T1000 (cell line): ENCODE measurements around the gene NLN.
"Not testable (repeated sequence)": the region's sequence is repeated elsewhere in the genome, so short reads cannot be mapped to it uniquely, and the experiment has no call there.

Experiments
- DNase-seq: peaks from one replicate; lab custom pipeline; 2025; ENCODE audit warnings: mixed read lengths; lab: John Stamatoyannopoulos, UW

Gene NLN

DNA sequence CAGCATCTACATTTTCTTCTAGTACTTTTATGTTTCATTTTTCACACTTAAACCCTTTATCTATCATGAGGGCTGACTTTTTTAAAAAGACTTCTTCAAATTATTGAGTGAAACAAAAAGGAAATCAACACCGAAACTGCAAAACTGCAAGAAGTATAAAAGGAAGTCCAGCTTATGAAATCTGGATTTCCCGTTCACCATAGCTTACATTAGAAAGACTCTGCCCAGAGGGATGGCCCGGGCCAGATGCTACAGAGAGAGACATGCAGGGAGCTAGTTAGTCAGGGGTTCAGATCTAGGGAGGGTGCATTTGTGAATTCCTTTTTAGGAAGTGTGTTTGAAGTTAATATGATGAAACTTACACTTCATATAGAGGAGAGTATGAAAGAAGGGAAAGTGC is 10.0 kb downstream of the NLN start:
- DNase-seq, result not testable (repeated sequence)

DNA sequence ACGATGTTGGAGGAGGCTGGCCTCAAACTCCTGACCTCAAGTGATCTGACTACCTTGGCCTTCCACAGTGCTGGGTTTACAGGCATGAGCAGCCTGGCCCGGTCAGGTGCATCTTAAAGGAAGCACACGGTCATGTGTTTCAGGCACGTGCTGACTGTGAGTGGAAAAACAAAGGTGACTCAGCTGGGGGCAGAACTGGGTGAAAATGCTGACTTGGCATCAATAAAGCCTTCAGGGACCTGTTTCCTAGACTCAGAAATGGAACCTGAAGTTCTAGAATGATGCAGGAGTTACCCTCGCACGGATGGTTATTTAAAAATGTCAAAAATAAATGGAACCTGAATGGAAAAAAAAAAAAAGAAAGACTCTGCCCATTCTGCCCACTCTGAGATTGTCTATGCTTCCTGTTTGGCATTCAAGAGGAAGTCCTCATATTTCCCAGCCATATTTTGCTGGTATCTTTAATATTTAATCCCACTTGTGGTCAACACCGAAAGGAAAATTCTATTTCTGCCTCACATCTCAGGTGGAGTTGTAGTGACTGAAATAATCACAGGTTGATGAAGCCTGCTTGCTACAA is 12.3 kb downstream of the NLN start:
- not testable (repeated sequence) for DNase-seq

DNA sequence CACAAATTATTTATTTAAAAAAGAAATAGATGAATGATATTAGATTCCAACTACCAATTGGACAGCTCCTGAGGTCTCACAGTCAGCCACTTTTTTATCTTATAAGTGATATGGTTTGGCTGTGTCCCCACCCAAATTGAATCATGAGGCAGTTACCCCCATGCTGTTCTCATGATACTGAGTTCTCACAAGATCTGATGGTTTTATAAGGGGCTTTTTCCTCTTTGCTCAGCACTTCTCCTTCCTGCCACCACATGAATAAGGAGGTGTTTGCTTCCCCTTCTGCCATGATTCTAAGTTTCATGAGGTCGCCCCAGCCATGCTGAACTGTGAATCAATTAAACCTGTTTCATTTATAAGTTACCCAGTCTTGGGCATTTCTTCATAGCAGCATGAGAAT is 12.9 kb downstream of the NLN start:
- DNase-seq, result no peak

DNA sequence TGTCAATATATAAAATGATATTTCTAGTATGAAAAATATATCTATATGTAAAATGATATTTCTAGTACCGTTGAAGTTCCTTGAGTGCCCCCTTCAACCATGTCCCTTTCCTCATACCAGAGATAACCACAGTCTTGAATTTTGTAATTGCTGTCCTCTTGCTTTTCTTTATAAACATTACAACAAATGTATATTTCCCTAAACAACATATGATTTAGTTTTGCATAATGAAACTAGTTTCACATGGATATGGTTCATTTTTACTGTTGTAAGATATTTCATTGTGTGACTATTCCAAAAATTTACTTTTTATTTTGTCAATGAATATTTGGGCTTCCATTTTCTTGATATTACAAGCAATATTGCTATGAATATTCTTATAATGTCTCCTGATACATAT is 14.0 kb downstream of the NLN start:
- DNase-seq, result no peak

DNA sequence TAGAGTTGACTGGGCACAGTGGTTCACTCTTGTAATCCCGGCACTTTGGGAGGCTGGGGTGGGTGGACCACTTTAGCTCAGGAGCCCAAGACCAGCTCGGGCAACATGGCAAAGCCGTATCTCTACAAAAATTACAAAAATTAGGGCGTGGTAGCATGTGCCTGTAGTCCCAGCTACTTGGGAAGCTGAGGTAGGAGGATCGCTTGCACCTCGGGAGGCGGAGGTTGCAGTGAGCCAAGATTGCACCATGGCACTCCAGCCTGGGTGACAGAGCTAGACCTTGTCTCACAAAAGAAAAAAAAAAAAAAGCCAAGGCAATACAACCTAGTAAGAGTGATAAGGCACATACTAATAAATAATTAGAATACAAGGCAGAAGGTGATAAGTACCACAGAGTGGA is 15.8 kb downstream of the NLN start:
- no peak for DNase-seq

DNA sequence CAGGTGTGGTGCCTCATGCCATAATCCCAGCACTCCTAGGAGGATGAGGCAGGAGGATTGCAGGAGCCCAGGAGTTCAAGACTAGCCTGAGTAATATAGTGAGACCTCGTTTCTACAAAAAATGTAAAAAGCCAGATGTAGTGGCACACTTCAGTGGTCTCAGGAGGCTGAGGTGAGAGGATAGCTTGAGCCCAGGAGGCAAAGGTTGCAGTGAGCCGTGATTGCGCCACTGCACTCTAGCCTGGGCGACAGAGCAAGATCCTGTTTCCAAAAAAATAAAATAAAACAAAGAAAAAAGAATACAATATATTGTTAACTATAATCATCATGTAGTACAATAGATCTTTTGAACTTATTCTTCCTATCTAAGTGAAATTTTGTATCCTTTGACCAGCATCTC is 16.3 kb downstream of the NLN start:
- no peak for DNase-seq

DNA sequence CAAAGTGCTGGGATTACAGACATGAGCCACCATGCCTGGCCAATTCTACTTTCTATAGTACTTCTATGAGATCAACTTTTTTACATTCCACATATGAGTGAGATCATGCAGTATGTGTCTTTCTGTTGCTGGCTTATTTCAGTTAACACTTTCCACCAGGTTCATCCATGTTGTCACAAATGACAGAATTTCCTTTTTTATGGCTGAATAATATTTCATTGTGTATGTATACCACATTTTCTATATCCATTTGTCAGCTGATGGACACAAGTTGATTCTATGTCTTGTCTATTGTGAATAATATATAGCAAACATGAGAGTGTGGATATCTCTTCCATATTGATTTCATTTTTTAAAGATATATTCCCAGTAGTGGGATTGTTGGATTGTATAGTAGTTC is 17.2 kb downstream of the NLN start:
- DNase-seq, result no peak

DNA sequence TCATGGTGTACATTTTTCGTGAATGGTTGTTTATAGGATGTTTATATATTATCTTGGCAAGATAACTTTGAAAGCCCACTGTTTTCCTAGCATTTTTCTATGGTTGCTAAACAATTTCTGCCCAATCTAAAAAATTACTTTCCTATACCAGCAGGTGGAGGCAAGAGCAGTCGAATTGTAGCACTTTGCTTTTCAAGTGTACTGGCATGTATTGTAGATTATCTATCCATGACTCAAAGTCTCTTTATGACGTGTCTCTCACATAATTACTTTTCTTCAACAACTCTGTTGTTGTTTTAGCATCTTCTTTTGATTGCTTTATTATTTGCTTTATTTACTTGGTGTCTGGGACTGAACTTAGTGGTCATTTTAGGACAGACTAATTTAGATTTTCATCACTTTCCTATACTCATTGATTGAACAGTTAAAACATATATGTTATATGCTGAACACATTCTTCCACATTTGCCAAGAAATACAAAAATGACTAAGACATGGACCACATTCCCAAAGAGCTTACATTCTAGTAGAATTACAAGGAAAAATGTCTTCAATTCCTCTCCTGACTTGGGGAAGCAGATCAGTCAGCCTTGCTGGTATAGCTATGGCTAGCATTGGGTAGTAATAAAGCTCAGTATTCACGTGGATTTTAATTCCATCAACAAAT is 20.7 kb downstream of the NLN start:
- DNase-seq, result peak; percentile 3

DNA sequence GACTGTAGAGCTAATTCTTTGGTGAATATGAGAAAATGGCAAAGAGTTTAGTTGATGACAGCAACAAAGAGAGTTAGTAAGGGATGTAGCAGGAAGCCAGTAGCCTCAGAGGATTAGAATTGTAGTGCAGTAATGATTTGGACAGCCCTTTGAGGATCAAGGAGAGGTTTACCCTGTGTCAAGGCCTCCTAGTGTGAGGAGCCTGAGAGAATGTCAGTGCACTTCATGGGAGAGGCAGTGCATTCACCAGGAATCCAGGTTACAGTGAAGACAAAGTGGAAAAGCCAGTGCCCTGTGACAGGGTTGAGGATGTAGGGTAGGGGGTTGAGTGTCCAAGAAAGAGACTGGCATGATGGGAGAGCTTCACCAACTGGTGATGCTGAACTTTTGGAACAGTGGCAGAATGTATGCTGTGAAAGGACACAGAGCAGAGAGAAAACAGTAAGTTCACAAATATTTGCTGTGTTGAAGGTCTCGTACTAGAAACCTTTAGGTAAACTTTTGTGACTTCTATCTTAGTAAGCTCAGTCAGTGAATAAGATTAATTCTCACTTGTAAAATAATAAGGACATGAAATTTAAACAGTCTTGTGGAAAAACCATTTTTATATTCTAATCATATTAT is 27.3 kb downstream of the NLN start:
- DNase-seq, result no peak

DNA sequence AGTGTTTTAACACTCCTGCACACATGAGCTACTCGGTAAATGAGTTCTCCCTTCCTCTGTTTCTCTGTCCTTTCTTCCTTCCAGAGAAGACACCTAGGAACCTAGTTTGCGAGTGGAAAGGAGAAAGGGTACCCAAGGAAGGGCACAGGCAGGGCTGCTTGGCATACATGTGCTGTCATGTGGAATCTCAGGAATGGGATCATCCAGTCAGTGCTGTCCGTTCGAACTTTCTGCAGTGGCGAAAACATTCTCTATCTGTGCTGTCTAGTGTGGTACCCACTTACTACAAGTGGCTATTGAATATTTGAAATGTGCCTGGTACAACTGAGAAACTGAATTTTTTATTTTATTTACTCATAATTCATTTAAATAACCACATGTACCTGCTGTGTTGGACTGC is 28.0 kb downstream of the NLN start:
- DNase-seq, result no peak

DNA sequence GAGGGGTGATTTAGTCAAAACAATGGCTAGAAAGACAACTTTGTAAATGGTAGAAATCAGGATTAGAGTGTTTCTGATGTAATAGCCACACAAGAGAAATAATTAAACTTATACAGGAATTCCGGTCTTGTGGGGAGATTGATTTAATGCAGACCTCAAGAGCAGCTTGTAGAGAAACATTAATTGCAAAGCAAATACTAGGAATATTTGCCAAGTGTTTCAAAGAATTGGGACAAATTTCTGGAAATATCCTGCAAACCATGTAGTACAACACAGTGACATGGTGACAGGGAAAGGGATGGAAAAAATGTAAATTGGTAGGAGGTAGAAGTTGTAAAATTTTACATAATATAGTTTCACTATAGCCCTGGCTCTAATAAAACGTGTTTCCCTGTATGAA is 28.9 kb downstream of the NLN start:
- no peak for DNase-seq

DNA sequence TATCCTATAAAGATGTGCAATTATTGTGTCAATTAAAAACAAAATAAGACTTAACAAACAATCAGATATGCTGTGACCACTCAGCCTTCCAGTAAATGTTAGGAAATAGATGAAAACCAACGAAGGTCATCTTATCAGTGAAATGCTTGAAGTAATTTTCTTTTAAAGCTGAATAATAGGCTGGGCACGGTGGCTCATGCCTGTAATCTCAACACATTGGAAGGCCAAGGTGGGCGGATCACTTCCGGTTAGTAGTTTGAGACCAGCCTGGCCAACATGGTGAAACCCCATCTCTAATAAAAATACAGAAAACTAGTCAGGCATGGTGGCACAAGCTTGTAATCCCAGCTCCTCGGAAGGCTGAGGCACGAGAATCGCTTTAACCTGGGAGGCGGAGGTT is 31.2 kb downstream of the NLN start:
- no peak for DNase-seq

DNA sequence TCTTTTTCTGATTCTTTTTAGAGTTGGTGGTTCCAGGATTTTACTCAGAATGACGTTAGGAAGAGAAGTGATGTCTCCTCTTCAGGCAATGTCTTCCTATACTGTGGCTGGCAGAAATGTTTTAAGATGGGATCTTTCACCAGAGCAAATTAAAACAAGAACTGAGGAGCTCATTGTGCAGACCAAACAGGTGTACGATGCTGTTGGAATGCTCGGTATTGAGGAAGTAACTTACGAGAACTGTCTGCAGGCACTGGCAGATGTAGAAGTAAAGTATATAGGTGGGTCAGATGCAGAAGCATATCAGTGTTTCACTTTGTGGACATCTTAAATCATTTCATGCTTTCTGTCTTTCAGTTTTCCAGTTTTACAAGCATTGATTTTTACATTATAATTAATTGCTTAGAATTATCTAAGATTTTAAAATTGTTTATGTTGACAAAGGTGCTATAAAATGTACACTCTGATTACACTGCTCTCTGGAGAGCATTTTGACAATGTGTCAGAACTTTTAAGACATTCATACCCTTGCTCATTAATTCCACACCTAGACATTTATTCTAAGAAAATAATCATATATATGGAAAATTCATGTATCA is 36.6 kb downstream of the NLN start:
- DNase-seq, result no peak

DNA sequence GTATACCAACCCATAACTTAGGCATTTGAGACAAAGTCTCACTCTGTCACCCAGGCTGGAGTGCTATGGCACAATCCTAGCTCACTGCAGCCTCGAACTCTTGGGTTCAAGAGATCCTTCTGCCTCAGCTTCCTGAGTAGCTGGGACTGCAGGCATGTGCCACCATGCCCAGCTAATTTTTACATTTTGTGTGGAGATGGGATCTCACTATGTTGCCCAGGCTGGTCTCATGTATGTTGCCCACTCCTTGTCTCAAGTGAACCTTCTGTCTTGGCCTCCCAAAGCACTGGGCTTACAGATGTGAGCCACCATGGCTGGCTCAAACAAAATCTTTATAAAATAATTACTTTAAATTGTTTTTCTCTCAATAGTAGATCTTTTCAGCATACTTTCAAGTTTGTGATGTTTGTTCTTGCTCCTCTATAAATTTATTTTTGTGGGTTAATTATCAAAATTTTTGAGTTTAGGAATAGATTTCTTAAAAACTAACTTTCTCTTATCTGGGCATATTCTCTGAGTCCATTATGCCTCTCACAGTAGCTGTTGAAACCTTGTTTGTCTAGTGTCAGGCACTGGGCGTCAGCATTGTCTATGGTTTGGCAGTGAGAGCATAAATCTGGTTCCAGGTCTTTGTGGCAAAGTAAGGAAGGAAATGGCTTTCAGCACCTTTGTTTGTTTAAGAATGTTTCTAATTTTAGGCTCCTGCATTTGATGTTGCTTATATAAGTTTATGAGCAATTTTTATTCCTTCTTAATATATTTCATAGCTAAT is 38.7 kb downstream of the NLN start:
- DNase-seq, result no peak

DNA sequence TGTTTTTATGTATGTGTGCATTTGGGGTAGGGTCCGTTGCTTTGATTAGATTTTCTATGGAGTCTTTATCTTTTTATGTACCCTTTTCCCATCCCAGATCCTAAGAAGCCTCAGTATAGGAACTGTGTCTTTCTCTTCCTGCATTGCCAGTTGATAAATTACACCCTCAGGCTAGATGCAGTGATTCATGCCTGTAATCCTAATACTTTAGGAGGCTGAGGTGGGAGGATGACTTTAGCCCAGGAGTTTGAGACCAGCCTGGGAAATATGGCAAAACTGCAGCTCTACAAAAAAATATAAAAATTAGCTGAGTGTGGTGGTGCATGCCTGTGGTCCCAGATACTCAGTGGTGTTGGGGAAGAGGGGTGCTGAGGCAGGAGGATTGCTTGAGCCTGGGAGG is 40.2 kb downstream of the NLN start:
- no peak for DNase-seq

DNA sequence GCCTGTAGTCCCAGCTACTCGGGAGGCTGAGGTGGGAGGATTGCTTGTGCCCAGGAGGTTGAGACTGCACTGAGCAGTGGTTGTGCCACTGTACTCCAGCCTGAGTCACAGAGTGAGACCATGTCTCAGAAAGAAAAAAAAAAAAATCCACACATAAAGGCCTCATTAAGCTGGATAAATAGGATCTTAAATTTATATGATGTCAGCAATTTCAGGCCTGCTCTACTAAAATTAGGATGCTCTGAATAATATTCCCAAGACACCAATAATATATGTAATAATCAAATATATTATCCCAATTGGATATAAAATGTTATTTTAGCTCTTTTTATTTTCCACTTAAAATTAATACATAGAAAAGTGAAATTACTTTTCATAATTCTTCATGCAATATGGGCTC is 43.6 kb downstream of the NLN start:
- DNase-seq, result no peak

DNA sequence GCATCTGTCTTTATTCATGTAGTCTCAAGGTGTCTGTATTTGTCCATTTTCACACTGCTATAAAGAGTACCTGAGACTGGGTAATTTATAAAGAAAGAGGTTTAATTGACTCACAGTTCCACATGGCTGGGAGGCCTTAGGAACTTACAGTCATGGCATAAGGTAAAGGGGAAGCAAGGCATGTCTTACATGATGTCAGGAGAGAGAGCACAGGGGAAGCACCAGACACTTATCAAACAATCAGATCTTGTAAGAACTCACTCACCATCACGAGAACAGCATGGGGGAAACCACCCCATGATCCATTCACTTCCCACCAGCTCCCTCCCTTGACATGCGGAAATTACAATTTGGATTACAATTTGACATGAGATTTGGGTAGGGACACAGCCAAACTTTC is 44.2 kb downstream of the NLN start:
- DNase-seq, result no peak

DNA sequence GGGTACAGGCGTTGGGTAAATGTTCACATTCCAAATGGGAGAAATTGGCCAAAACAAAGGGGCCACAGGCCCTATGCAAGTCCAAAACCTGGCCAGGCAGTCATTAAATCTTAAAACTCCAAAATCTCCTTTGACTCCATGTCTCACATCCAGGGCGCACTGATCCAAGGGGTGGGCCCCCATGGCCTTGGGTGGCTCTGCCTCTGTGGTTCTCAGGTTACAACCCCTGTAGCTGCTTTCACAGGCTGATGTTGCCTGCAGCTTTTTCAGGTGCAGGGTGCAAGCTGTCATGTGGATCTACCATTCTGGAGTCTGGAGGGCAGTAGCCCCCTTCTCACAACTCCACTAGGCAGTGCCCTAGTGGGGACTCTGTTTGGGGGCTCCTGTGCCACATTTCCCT is 44.8 kb downstream of the NLN start:
- DNase-seq, result no peak

DNA sequence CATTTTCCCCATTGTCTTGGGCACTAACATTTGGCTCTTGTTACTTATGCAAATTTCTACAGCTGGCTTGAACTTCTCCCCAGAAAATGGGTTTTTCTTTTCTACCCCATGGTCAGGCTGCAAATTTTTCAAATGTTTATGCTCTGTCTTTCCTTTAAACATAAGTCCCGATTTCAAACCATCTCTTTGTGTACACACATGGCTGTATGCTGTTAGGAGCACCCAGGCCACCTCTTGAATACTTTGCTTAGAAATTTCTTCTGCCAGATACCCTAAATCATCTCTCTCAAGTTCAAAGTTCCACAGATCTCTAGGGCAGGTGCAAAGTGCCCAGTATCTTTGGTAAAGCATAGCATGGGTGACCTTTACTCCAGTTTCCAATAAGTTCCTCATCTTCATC is 45.6 kb downstream of the NLN start:
- DNase-seq, result no peak

DNA sequence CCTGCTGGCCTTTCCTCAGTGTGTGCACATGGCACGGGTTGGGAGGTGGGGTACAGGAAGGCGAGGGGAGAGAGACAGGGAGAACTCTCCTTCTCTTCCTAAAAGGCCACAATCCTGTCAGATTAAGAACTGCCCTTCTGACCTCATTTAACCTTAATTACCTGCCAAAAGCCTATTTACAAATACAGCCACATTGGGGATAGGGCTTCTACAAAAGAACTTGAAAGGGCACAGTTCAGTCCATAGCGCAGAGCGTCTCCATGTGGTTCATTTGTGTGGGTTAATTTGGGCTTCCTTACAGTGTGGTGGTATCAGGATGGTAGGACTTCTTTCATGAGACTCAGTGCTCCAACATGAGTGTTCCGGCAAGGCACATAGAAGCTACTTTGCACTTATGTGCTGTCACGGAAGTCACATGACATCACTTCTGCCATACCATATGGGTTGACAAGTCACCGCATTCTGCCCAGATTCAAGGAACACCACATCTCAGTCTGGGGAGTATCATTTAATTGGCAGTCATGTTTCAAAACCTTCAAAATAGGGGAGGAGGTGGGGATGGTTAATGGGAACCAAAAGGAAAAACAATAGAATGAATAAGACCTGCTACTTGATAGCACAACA is 46.8 kb downstream of the NLN start:
- no peak for DNase-seq

DNA sequence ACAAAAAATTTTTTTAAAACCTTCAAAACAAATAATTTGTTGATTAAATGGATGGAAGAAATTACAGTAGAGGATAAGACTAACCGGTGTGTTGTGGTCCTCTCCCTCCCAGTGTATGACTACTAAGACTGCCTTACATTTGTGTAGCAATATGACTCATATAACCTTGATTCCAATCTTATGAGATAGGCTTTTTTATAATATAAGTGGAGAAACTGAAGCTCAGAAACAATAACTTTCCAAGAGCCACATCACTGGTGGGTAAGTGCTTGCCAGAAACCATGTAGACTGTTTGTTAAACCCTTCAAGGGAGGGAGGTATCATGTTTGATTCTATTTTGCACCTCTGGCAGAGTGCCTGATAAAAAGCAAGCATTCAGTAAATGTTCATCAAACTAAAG is 47.5 kb downstream of the NLN start:
- DNase-seq, result no peak

DNA sequence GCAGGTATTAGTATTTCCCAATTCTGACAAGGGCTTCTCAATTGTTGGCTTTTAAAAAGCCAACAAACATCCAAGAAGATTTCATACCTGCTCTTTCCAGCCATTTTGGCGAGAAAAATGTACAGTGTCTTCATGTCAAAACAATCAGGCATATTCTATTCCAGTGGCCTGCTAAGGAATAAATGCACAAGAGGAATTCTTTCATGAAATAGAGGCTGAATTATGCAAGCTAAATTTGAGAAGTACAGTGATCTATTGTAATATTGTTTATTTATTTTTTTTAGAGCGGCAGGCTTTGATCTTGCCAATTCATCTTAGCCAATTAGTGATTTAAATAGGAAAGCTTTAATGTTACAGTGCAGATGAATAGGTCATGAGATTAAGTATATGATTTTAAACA is 49.3 kb downstream of the NLN start:
- no peak for DNase-seq
